GM12878 (cell line): ENCODE data around the gene PAFAH2. TPM values are rescaled to one million over a fixed set of nuclear protein-coding genes. Genes with fewer than 3 reads are reported as not detected.

Experiments
- CBFB ChIP-seq: IDR thresholded peaks from 2 replicates; pipeline ENCODE4 v1.6.1; 2016; ENCODE audit warnings: antibody characterized with exemption, low read depth
- CBX5 ChIP-seq: sonication (generic); IDR thresholded peaks from 2 replicates; pipeline ENCODE4 v1.6.1; 2016; ENCODE audit warnings: low read depth, moderate library complexity, mild to moderate bottlenecking, inconsistent platforms
- EED ChIP-seq: sonication (generic); IDR thresholded peaks from 2 replicates; pipeline ENCODE4 v1.6.1; 2016; ENCODE audit warnings: antibody characterized with exemption, low read depth
- ESRRA ChIP-seq: IDR thresholded peaks from 2 replicates; pipeline ENCODE4 v1.6.1; 2012; ENCODE audit warnings: mild to moderate bottlenecking, low read length, improper control_type of control experiment
- HCFC1 ChIP-seq: fragments of 150-350 bp; IDR thresholded peaks from 2 replicates; pipeline ENCODE4 v1.6.1; 2014; ENCODE audit warnings: low read length
- HDAC2 ChIP-seq: fragments of 200-600 bp; sonication (generic); IDR thresholded peaks from 2 replicates; pipeline ENCODE4 v1.6.1; 2017
- IKZF1 ChIP-seq: fragments of 450-650 bp; conservative IDR thresholded peaks from 2 replicates; pipeline ENCODE4 v1.6.1; 2017; ENCODE audit warnings: antibody characterized with exemption, mild to moderate bottlenecking
- NBN ChIP-seq: fragments of 450-650 bp; IDR thresholded peaks from 2 replicates; pipeline ENCODE4 v1.6.1; 2016
- NFYA ChIP-seq: IDR thresholded peaks from 2 replicates; pipeline ENCODE4 v1.6.1; 2011; ENCODE audit warnings: low read depth, mild to moderate bottlenecking, low read length, improper control_type of control experiment, borderline replicate concordance
- NFYB ChIP-seq: IDR thresholded peaks from 2 replicates; pipeline ENCODE4 v1.6.1; 2011; ENCODE audit warnings: low read depth, mild to moderate bottlenecking, low read length, improper control_type of control experiment, moderate library complexity; ENCODE audit not compliant: insufficient read depth
- NR2C1 ChIP-seq: fragments of 450-650 bp; IDR thresholded peaks from 2 replicates; pipeline ENCODE4 v1.6.1; 2017; ENCODE audit warnings: antibody characterized with exemption, mild to moderate bottlenecking, moderate library complexity
- PAX5 ChIP-seq: IDR thresholded peaks from 2 replicates; pipeline ENCODE4 v1.6.1; 2011; ENCODE audit warnings: low read depth, low read length, borderline replicate concordance
- PAX8 ChIP-seq: fragments of 450-650 bp; IDR thresholded peaks from 2 replicates; pipeline ENCODE4 v1.6.1; 2017; ENCODE audit warnings: mild to moderate bottlenecking, moderate library complexity
- PML ChIP-seq: IDR thresholded peaks from 2 replicates; pipeline ENCODE4 v1.6.1; 2012; ENCODE audit warnings: low read length, inconsistent platforms
- RB1 ChIP-seq: fragments of 450-650 bp; formaldehyde crosslinking; IDR thresholded peaks from 2 replicates; pipeline ENCODE4 v1.6.1; 2017; ENCODE audit warnings: mild to moderate bottlenecking, borderline replicate concordance
- RELA ChIP-seq: fragments of 450-650 bp; IDR thresholded peaks from 2 replicates; pipeline ENCODE4 v1.8.0; 2014; ENCODE audit warnings: borderline replicate concordance; ENCODE audit not compliant: partially characterized antibody
- RFX5 ChIP-seq: IDR thresholded peaks from 2 replicates; pipeline ENCODE4 v1.6.1; 2011; ENCODE audit warnings: low read depth, low read length, improper control_type of control experiment
- SMC3 ChIP-seq: IDR thresholded peaks from 2 replicates; pipeline ENCODE4 v1.6.1; 2011; ENCODE audit warnings: low read length, improper control_type of control experiment, borderline replicate concordance
- SREBF2 ChIP-seq: IDR thresholded peaks from 2 replicates; pipeline ENCODE4 v1.6.1; 2012; ENCODE audit warnings: mild to moderate bottlenecking, low read length
- TARDBP ChIP-seq: IDR thresholded peaks from 2 replicates; pipeline ENCODE4 v1.6.1; 2016; ENCODE audit warnings: borderline replicate concordance
- TBL1XR1 ChIP-seq: IDR thresholded peaks from 2 replicates; pipeline ENCODE4 v1.6.1; 2012; ENCODE audit warnings: low read depth, low read length, improper control_type of control experiment
- USF1 ChIP-seq: IDR thresholded peaks from 2 replicates; pipeline ENCODE4 v1.6.1; 2011; ENCODE audit warnings: borderline replicate concordance, low read depth, mild to moderate bottlenecking, moderate library complexity, mixed read lengths, low read length; ENCODE audit not compliant: insufficient read depth; ENCODE audit errors: extremely low read length
- ZNF217 ChIP-seq: fragments of 450-650 bp; IDR thresholded peaks from 2 replicates; pipeline ENCODE4 v1.6.1; 2017; ENCODE audit warnings: antibody characterized with exemption, mild to moderate bottlenecking
- ZNF274 ChIP-seq: IDR thresholded peaks from one replicate; pipeline ENCODE4 v1.8.0; 2011; ENCODE audit not compliant: insufficient read length, insufficient read depth
- ZNF622 ChIP-seq: fragments of 450-650 bp; IDR thresholded peaks from 2 replicates; pipeline ENCODE4 v1.6.1; 2017; ENCODE audit warnings: mild to moderate bottlenecking, inconsistent platforms
- ZSCAN29 ChIP-seq: fragments of 450-650 bp; IDR thresholded peaks from 2 replicates; pipeline ENCODE4 v1.6.1; 2017; ENCODE audit warnings: mild to moderate bottlenecking, moderate library complexity
- polyA plus RNA-seq, 11 experiments: library from polyadenylated mRNA; depleted of rRNA in 4 of 11; unstranded in 6 of 11; stranded (reverse) in 5 of 11; fragments of >200 nt; fragmentation: Nextera tagmentation in 4 of 11; fragmentation: Illumina TruSeq in 1 of 11; extraction: Ambion mirVana in 4 of 11; extraction: Trizol in 1 of 11; gene quantifications; 1 replicate in 1 of 11; 2 replicates in 10 of 11; pipeline versions ENCODE4 v1.2.1 to v1.2.3, GENCODE V29; 2011 to 2016; ENCODE audit warnings: inconsistent platforms in 2 of 11, missing spikeins in 2 of 11, low read depth in 1 of 11
- total RNA-seq, 4 experiments: library from RNA; depleted of rRNA in 3 of 4; stranded (reverse); fragments of >200 nt in 3 of 4; fragmentation: Illumina TruSeq in 1 of 4; extraction: Trizol in 1 of 4; gene quantifications; 2 replicates each; pipeline versions ENCODE4 v1.2.1 to v1.2.3, GENCODE V29; 2013 to 2021
- TF ChIP-seq, protein P1 (sequence below): fragments of 450-650 bp; conservative IDR thresholded peaks from 2 replicates; pipeline ENCODE4 v1.6.1; 2017; ENCODE audit warnings: mild to moderate bottlenecking, moderate library complexity
- TF ChIP-seq, protein P2 (sequence below): fragments of 450-650 bp; IDR thresholded peaks from 2 replicates; pipeline ENCODE4 v1.6.1; 2017; ENCODE audit warnings: antibody characterized with exemption, mild to moderate bottlenecking, moderate library complexity

Gene PAFAH2
- total and polyA plus RNA-seq, 10 of the 15 experiments (the other 5 are each of a cell fraction or from before 2014, with no cell fraction given): 3.0 to 9.5 (median 6.5) TPM

DNA sequence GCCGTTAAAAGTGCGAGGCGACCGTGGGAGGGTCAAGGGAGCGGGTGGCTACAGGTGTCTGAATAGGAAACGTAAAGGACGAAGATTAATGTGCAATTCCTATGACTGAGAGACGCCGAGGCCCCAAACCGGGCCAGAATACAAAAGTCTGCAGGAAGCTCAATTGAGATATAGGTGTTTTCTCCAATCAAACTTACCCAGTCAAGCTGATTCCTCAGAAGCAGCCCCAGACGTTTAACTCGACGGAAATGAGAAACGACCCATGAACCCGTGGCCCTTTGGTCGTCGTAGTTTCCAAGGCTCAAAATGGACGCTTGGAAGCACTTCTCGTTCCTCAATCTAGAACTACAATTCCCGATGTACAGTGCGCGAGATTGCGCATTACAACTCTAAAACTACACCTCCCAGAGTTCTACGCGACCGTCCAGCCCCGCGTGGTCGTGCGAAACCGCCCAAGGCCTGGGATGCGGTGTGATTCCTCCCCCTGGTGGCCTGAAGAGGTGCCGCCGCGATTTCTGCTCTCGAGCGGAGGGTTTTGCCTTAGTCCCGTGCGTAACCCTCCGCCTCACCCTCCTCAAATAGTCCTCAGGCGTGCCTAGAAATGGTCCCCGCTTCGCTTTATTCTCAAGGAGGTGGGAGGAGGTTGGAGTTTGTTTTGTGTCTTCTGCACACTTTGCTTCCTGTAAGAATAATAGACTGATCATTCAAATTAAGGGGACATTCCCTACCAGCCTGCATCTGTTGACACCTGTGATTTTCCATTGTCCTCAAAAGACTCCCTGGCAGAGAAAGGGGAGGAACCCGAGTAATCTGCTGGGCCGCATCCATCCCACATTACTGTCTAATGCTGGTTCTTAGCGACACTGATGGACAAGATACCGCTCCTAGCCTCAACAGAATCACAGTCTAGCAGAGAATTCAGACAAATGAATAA, at the start of gene PAFAH2 (continued):
- TF ChIP-seq, protein P1, sequence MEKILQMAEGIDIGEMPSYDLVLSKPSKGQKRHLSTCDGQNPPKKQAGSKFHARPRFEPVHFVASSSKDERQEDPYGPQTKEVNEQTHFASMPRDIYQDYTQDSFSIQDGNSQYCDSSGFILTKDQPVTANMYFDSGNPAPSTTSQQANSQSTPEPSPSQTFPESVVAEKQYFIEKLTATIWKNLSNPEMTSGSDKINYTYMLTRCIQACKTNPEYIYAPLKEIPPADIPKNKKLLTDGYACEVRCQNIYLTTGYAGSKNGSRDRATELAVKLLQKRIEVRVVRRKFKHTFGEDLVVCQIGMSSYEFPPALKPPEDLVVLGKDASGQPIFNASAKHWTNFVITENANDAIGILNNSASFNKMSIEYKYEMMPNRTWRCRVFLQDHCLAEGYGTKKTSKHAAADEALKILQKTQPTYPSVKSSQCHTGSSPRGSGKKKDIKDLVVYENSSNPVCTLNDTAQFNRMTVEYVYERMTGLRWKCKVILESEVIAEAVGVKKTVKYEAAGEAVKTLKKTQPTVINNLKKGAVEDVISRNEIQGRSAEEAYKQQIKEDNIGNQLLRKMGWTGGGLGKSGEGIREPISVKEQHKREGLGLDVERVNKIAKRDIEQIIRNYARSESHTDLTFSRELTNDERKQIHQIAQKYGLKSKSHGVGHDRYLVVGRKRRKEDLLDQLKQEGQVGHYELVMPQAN: peak; percentile 32
- TF ChIP-seq PML (peak; percentile 56; the same call in 1 of the 2 replicates), NBN (peak; percentile 97), PAX5 (peak; percentile 72; the same call in 1 of the 2 replicates), HDAC2 (no peak), RFX5 (peak; percentile 38; the same call in 1 of the 2 replicates), USF1 (peak; percentile 89), ZNF622 (no peak), NR2C1 (peak; percentile 90), NFYB (no peak), NFYA (no peak), IKZF1 (peak; percentile 100), SMC3 (peak; percentile 100), EED (peak; percentile 73; the same call in 1 of the 2 replicates), CBX5 (peak; percentile 68; the same call in 1 of the 2 replicates), HCFC1 (peak; percentile 100), PAX8 (no peak), ZSCAN29 (no peak), ESRRA (peak; percentile 77; the same call in 1 of the 2 replicates), RELA (peak; percentile 86), RB1 (peak; percentile 98), SREBF2 (0 out of 2 replicates have a peak, but pooled peaks have one; percentile 34), TARDBP (peak; percentile 97), ZNF217 (no peak), ZNF274 (no peak), CBFB (peak; percentile 77; the same call in 1 of the 2 replicates), TBL1XR1 (peak; percentile 69; the same call in 1 of the 2 replicates)
- TF ChIP-seq, protein P2, sequence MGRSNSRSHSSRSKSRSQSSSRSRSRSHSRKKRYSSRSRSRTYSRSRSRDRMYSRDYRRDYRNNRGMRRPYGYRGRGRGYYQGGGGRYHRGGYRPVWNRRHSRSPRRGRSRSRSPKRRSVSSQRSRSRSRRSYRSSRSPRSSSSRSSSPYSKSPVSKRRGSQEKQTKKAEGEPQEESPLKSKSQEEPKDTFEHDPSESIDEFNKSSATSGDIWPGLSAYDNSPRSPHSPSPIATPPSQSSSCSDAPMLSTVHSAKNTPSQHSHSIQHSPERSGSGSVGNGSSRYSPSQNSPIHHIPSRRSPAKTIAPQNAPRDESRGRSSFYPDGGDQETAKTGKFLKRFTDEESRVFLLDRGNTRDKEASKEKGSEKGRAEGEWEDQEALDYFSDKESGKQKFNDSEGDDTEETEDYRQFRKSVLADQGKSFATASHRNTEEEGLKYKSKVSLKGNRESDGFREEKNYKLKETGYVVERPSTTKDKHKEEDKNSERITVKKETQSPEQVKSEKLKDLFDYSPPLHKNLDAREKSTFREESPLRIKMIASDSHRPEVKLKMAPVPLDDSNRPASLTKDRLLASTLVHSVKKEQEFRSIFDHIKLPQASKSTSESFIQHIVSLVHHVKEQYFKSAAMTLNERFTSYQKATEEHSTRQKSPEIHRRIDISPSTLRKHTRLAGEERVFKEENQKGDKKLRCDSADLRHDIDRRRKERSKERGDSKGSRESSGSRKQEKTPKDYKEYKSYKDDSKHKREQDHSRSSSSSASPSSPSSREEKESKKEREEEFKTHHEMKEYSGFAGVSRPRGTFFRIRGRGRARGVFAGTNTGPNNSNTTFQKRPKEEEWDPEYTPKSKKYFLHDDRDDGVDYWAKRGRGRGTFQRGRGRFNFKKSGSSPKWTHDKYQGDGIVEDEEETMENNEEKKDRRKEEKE: no peak
